AG09309 (cell line): Measurements from ENCODE around the gene EMCN.
A peak's percentile ranks its signal among the peaks of the same experiment; 100 is the strongest.
"Not testable (repeated sequence)": the region's sequence is repeated elsewhere in the genome, so short reads cannot be mapped to it uniquely, and the experiment has no call there.

Source experiments
- DNase-seq: peaks from one replicate; pipeline ENCODE4 v3.0.0-alpha.2; 2010; ENCODE audit warnings: low read depth
- H3K4me3 ChIP-seq: 2 replicates; pipeline ENCODE4 v1.5.1; 2011; ENCODE audit warnings: mild to moderate bottlenecking, low read depth, low read length, moderate library complexity; ENCODE audit not compliant: control insufficient read depth
- CTCF ChIP-seq: IDR thresholded peaks from 2 replicates; pipeline ENCODE4 v1.5.1; 2011; ENCODE audit warnings: mild to moderate bottlenecking, low read depth, low read length, inconsistent platforms; ENCODE audit not compliant: insufficient read depth, control insufficient read depth; ENCODE audit errors: missing control alignments

EMCN gene

GRCh38 chr4:100417565-100417964 lies 100.3 kb downstream of the EMCN start:
- DNase-seq: no peak
- TF ChIP-seq CTCF: no peak

GRCh38 chr4:100414016-100414790 lies 103.6 kb downstream of the EMCN start:
- TF ChIP-seq CTCF: no peak
- DNase-seq: no peak
- no peak overlapping the region for H3K4me3 ChIP-seq

More at GRCh38 chr4:100417565-100417964, 100.3 kb downstream of the EMCN start:
- H3K4me3 ChIP-seq: no peak overlapping the region

GRCh38 chr4:100391863-100392262 lies 126.0 kb downstream of the EMCN start:
- peak; percentile 4 for DNase-seq
- TF ChIP-seq CTCF: no peak
- H3K4me3 ChIP-seq: no peak overlapping the region

- no peak for TF ChIP-seq CTCF
- DNase-seq: no peak
- H3K4me3 ChIP-seq: no peak overlapping the region
Observed at GRCh38 chr4:100391086-100391485, 126.7 kb downstream of the EMCN start.

GRCh38 chr4:100386270-100386669 lies 131.6 kb downstream of the EMCN start:
- no peak for TF ChIP-seq CTCF
- no peak for DNase-seq

GRCh38 chr4:100380401-100380800 lies 137.4 kb downstream of the EMCN start:
- not testable (repeated sequence) for DNase-seq, H3K4me3 ChIP-seq

More at GRCh38 chr4:100386270-100386669, 131.6 kb downstream of the EMCN start:
- no peak overlapping the region for H3K4me3 ChIP-seq

- no peak overlapping the region for H3K4me3 ChIP-seq
- TF ChIP-seq CTCF: no peak
- DNase-seq: no peak
Observed at GRCh38 chr4:100379583-100380105, 138.2 kb downstream of the EMCN start.
